Omental fat pad (tissue), 4 donors: Measurements from ENCODE around the gene FDXACB1. TPM values are rescaled to one million over a fixed set of nuclear protein-coding genes. Genes with fewer than 3 reads are reported as not detected.

ENCODE experiments used
- ATAC-seq: fragments of 150-250 bp; one replicate; pipeline ENCODE4 v1.9.1; 2016; ENCODE audit warnings: mild to moderate bottlenecking, moderate library complexity; ENCODE audit not compliant: low FRiP score
- DNase-seq: peaks from one replicate; pipeline ENCODE4 v3.0.0-alpha.2; 2019; ENCODE audit warnings: low spot score
- CTCF ChIP-seq, 3 donors: fragments of 450-650 bp; IDR thresholded peaks; one replicate each; pipeline ENCODE4 v1.5.1; 2016 to 2017; ENCODE audit warnings: antibody characterized with exemption in 3 of 3, mild to moderate bottlenecking in 3 of 3, moderate library complexity in 2 of 3
- total RNA-seq, 4 donors: library from RNA; depleted of rRNA; stranded (reverse); fragments of >200 nt; gene quantifications; one replicate each; pipeline ENCODE4 v1.1.0, GENCODE V29; 2016

Gene FDXACB1
- total RNA-seq, 4 donors from 2014 or later = 1.1 to 2.7 (median 1.6) TPM

GRCh38 chr11:111879637-111879960 is 634 bp upstream of the FDXACB1 start:
- DNase-seq (no peak), ATAC-seq (peak; percentile 16)
- no peak for TF ChIP-seq CTCF (IDR thresholded peaks at IDR 0.05)

GRCh38 chr11:111878385-111878848 is 548 bp downstream of the FDXACB1 start:
- no peak for TF ChIP-seq CTCF (IDR thresholded peaks at IDR 0.05)
- peak; percentile 1 for ATAC-seq
- DNase-seq = no peak

GRCh38 chr11:111871693-111872161 is 7.2 kb downstream of the FDXACB1 start:
- DNase-seq = no peak
- ATAC-seq = no peak
- TF ChIP-seq CTCF (IDR thresholded peaks at IDR 0.05) = no peak

GRCh38 chr11:111870886-111871692 is 7.9 kb downstream of the FDXACB1 start, which contains the start of gene ALG9:
Gene ALG9 (minus strand): TSS chr11:111871581. CDS start chr11:111871482, 99 bp downstream.
- DNase-seq (peak; percentile 88), ATAC-seq (peak; percentile 95)
- no peak for TF ChIP-seq CTCF (IDR thresholded peaks at IDR 0.05)

GRCh38 chr11:111870522-111870885 is 8.5 kb downstream of the FDXACB1 start:
- ATAC-seq (no peak), DNase-seq (no peak)
- TF ChIP-seq CTCF (IDR thresholded peaks at IDR 0.05) = no peak

- no peak for TF ChIP-seq CTCF (IDR thresholded peaks at IDR 0.05)
- DNase-seq (no peak), ATAC-seq (no peak)
Observed at GRCh38 chr11:111870113-111870512, 8.9 kb downstream of the FDXACB1 start.

- ATAC-seq (no peak), DNase-seq (no peak)
- no peak for TF ChIP-seq CTCF (IDR thresholded peaks at IDR 0.05)
Observed at GRCh38 chr11:111860257-111860656, 18.7 kb downstream of the FDXACB1 start.
